Articular chondrocyte of knee joint (primary cell): ENCODE results near the gene CHORDC1. TPM values are rescaled to one million over a fixed set of nuclear protein-coding genes. Genes with fewer than 3 reads are reported as not detected.

Experiments
- total RNA-seq: library from RNA; depleted of rRNA; stranded (reverse); fragments of >200 nt; gene quantifications from 2 replicates; pipeline ENCODE4 v1.2.3, GENCODE V29; 2012

Gene CHORDC1
- 25.7 and 38.8 TPM in 2 replicates for total RNA-seq

GRCh38 chr11:90222459-90223247 is at the start of gene CHORDC1:
Gene CHORDC1, minus strand, starts transcription at chr11:90223049. Its CDS starts 95 bp downstream, at chr11:90222954.

Other genes with a start within 250 kb of the CHORDC1 start
- not detected in 2 replicates for gene TRIM49C, start 191.9 kb downstream of the CHORDC1 start, total RNA-seq
- not detected in 2 replicates for gene UBTFL1, start 137.1 kb downstream of the CHORDC1 start, total RNA-seq
- gene NAALAD2, start 88.4 kb downstream of the CHORDC1 start, total RNA-seq = 0.22 and 0.26 TPM in 2 replicates